Right renal cortex interstitium (tissue), 3 donors: ENCODE measurements around the gene ABHD8. TPM values are rescaled to one million over a fixed set of nuclear protein-coding genes. Genes with fewer than 3 reads are reported as not detected.

ENCODE experiments used
- DNase-seq, 3 donors: peaks; one replicate each; pipeline ENCODE4 v3.0.0-alpha.2; 2013; ENCODE audit warnings: low read depth in 3 of 3, low spot score in 2 of 3
- polyA plus RNA-seq, 3 donors: library from polyadenylated mRNA; unstranded; fragments of 120-200 nt; gene quantifications; one replicate each; pipeline ENCODE4 v1.2.1, GENCODE V29; 2013; ENCODE audit not compliant: insufficient read length in 3 of 3

The ABHD8 gene, protein sequence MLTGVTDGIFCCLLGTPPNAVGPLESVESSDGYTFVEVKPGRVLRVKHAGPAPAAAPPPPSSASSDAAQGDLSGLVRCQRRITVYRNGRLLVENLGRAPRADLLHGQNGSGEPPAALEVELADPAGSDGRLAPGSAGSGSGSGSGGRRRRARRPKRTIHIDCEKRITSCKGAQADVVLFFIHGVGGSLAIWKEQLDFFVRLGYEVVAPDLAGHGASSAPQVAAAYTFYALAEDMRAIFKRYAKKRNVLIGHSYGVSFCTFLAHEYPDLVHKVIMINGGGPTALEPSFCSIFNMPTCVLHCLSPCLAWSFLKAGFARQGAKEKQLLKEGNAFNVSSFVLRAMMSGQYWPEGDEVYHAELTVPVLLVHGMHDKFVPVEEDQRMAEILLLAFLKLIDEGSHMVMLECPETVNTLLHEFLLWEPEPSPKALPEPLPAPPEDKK
- 1 to 10 TPM; 6.6 to 8.5 (median 7.0) TPM for polyA plus RNA-seq

DNA sequence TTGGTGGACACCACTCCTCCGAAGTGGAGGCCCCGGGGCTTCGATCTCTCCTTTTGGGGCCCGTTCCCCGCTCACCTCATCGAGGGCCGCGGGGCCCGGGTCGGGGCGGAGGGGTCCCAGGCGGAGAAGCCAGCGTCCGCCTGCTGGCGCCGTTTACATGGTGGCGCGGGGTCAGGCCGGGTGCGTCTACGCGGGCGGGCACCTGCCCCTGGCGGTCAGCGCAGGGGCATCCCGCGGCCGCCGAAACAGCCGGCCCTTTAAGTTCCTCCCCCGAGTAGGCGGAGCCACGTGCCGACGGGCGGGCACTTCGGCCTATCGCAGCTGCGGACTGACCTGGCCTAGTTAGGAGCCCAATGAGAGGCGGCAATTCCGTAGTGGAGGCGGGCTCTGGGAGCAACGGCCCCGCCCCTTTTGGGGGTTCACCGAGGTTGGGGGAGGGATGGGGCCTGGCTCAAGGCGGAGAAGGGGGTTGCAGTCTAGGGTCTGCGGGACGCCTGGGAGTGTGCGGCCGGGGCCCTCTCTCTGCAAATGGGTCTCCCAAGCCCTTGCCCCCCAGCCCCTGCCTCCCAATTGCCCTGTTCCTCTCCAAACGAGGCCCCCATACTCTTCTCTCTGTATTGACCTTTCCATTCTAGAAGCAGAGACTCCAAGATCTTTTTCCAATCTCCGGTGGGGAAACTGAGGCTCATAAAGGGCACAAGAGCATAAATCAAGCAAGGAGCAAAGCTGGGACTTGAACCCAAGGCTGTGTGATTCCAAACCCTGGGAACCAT is at the start of gene ABHD8:
ABHD8 (minus strand) TSS at position 259 of the 773 bp plus-strand sequence. CDS start 1,809 bp downstream, outside the sequence.
- DNase-seq: peak; percentile 86 to 89 (median 87)

DNA sequence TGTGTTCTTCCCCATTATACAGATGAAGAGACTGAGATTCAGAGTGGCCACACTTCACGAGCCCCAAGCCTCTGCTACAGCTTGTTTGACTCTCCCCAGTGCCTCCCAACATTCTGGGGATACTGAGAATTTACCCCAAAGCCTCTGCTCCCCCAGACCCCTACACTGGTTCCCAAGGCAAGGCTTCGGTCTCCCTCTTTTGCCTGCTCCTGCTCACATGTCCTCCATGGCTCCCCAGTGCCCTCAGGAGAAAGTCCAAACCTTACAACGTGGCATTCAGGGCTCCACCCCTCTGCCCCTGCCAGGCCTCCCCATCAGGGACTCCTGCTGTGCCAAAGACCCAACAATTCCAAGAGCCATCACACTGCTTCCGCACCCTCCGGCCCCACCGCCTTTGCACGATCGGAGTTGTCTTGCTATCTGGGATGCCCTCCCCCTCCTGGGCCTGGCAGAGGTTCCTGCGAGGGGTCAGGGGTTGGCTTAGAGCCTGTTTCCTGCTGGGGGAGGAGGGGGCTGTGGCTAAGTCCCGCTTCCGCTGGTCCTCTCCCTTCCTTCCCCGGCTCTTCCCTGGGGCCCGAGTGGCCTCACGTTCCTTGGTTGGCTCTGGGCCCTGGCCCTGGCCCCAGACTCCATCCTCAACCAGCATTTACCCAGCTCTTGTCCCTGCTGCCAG is 49.5 kb upstream of the ABHD8 start:
- no peak for DNase-seq

DNA sequence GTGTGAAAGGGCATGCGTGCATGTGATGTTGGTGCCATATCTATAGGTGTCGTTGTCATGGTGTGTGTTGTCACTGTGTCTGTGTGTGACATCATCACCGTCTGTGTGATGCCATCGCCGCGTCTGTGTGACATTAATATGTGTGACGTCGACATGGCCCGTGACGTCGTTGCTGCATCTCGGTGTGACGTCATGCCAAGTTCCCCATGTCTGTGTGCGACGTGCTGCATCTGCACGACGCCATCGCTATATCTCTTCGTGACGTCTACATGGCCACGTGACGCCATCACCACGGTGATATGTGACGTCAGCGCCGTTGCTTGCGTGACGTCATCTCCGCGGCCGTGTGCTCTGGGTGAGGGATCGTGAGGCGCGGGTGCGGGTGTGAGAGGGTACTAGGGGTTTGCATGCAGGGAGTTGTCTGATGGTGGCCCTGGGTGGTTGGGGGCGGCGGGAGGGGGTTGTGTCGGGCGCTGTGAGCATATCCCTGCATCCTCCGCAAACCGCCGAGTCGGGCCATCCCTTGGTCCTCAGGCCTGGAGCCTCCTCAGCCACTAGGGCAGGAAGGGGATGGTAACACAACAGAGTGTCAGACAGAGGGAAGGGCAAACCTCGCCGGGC is 48.7 kb upstream of the ABHD8 start:
- DNase-seq: no peak

DNA sequence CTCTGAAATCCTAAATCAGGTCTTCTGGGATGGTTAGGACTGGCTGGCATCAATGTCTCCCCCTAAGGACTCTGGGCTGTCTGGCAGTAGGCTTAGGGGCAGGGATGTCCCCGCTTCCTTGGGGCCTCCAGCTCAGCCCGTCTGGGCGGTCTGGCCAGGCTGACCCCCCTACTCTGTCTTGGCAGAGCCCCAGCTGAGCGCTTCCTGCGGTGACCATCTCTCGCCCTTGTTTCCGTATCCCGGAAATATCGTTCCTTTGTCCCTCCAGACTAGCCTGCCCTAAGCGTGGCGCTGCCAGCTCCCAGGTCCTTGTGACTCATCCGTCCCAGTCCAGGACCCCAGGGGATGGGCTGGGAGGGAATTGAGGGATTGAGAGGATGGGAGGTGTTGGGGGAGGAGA is 45.5 kb upstream of the ABHD8 start:
- peak in 1 of 3 donors; percentile 68 for DNase-seq

DNA sequence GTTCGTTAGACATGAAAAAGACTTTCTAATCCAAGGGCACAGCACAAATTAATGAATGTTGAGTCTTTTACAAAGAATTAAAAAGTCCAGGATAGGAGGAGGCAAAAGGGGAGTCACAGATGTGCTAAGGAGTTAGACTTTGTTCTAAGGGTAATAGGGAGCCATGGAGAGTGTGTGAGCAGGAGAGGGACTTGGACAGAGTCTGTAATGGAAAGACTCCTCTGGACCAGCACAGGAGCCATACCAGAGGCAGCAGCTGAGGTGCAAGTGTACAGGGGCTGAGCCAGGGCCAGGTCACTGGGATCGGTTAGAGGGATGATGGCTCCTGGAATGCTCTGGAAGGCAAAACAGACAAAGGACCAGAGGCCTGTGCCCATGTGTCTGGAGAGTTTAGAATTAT is 44.7 kb upstream of the ABHD8 start:
- DNase-seq: no peak

DNA sequence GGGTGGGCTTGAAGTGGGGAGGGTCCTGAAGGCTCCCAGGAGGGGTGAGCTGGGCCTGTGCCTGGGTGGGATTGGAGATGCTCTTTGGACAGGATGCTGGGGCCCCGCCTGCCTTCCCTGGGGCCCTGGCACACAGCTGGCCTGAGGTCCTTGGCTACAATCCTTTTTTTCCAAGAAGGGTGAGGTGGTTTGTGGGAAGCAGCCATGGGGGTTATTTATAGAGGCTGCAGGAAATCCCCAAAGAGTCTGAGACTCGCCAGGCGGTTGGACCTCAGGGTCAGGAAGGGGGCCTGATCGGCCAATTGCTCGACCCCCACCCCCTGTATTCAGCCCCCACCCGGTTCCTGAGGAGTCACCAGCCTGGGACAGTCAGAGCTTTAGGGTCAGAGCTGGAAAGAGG is 44.1 kb upstream of the ABHD8 start:
- no peak for DNase-seq

DNA sequence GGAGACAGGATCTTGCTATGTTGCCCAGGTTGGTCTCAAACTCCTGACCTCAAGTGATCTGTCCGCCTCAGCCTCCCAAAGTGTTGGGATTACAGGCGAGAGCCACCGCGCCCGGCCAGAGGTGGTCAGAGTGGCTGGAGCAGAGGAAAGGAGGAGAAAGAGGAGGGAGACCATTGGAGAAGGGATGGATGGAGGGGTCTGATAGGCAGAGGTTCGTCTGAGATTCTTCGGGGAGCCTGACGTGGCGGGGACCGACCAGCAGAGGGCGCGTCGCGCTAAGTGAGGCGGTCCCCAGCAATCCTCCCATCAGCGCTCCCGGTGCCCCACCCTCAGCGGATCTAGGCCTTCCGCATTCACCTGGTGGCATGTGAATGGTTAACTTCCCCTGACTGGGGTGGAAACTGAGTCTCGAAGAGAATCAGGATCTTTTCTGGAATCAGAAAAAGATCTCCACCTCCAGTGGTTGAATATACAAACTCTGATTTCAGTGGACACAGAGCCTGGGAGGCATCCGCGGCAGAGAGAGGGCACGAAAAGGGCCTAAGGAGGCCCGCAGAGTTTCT is 43.0 kb upstream of the ABHD8 start:
- DNase-seq: no peak

DNA sequence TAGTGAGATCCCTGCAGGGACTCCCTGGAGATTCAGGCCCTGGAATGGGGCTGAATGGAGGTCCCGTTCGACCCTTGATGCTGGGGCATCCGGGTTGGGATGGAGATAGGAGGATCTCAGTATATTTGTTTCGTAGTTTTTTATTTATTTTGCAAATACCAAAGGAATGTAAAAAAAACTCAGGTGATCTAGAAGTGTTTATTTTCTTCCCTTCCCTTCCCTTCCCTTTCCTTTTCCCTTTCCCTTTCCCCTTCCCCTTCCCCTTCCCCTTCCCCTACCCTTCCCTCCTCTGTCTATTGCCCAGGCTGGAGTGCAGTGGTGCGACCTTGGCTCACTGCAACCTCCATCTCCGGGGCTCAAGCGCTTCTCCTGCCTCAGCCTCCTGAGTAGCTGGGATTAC is 38.6 kb upstream of the ABHD8 start:
- DNase-seq: no peak

DNA sequence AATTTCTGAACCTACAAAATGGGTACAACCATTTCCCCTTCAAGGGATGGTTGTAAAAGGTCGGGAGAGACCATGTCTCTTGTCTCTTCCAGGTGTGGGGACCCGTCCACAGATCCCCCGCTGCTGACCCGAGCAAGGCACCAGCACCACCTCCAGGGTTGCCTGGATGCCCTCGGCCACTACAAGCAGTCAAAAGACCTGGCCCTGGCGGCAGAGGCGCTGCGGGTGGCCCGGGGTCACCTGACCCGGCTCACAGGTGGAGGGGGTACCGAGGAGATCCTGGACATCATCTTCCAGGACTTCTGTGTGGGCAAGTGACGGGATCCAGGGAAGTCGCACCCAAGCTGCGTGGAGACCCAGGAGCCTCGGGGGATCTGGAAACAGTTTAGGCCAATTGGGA is 38.2 kb upstream of the ABHD8 start:
- DNase-seq: no peak

DNA sequence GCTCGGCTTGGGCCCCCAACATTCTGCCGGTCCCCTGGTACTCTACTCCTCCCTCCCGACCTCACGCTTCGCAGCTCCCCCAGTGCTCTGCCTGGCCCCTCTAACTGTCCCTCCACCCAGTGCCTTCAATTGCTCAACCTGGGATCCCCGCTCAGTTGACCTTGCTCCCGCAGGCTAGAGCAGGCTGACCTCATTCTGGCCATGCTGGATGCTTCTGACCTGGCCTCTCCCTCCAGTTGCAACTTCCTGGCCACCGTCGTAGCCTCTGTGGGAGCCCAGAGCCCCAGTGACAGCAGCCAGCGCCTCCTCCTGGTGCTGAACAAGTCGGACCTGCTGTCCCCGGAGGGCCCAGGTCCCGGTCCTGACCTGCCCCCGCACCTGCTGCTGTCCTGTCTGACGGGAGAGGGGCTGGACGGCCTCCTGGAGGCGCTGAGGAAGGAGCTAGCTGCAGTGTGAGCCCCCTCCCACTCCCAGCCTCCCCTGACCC is 37.7 kb upstream of the ABHD8 start:
- DNase-seq: no peak

DNA sequence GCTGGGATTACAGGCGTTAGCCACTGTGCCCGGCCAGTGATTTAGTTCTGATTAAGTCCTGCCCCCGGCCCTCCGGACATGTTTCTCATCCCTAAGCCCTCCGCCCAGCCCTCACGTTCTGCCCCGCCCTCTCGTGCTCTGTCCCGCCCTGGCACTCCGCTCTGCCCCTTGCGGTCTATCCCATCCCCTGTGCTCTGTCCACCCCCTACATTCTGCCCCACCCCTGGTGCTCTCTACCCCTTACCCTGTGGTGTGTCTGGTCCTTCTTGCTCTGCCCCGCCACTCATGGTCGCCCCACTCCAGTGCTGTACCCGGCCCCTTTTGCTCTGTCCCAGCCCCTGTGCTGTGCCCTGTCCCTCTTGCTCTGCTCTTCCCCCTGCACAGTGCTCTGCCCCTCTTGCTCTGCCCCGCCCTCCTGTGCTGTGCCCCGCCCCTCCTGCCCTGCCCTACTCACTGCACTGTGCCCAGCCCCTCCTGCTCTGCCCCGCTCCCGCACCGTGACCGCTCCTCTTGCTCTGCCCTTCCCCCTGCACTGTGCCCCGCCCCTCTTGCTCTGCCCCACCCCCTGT is 37.2 kb upstream of the ABHD8 start:
- DNase-seq: no peak

DNA sequence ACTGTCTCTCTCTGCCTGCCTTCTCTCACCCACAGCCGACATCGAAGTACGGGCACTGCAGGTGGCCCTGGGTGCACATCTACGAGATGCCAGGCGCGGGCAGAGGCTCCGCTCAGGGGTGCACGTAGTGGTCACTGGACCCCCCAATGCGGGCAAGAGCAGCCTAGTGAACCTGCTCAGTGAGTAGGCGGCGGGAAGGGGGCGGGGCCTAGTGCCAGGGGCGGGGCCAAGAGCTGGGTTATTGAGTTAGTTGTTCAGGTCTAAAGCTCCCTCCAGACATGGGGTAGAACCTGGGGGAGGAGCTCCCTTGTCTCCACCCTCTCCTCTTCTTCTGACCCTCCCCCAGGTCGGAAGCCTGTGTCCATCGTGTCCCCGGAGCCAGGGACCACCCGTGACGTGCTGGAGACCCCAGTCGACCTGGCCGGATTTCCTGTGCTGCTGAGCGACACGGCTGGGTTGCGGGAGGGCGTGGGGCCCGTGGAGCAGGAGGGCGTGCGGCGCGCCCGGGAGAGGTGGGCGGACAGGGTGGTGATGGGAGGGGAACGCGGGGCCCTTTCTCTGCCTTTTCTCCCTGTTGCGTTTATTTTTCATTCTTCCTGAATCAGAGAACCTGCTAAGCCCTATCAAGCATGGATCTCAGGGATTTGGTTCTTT is 36.0 kb upstream of the ABHD8 start:
- DNase-seq: no peak

DNA sequence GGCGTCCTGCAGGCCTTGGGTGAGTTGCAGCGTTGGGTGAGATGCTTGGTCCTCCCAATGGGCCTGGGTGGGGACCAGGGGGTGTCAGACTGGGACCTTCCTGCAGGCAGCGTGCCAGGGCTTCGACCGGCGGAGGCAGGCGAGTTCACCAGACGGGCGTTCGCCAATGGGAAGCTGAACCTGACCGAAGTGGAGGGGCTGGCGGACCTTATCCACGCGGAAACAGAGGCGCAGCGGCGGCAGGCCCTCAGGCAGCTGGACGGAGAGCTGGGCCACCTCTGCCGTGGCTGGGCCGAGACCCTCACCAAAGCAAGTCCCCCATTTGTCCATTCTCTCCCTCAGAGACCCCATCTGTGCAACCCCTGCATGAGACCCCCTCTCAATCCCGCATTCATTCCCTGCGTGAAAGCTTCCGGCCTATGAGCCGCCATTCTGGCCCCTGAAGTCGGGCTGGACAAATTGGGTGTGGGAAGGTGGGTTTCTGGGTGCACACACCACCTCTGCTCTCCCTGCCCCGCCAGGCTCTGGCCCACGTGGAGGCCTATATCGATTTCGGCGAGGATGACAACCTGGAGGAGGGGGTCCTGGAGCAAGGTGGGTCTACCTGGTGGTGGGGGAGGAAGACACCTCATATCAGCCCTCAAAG is 35.3 kb upstream of the ABHD8 start:
- DNase-seq: no peak

DNA sequence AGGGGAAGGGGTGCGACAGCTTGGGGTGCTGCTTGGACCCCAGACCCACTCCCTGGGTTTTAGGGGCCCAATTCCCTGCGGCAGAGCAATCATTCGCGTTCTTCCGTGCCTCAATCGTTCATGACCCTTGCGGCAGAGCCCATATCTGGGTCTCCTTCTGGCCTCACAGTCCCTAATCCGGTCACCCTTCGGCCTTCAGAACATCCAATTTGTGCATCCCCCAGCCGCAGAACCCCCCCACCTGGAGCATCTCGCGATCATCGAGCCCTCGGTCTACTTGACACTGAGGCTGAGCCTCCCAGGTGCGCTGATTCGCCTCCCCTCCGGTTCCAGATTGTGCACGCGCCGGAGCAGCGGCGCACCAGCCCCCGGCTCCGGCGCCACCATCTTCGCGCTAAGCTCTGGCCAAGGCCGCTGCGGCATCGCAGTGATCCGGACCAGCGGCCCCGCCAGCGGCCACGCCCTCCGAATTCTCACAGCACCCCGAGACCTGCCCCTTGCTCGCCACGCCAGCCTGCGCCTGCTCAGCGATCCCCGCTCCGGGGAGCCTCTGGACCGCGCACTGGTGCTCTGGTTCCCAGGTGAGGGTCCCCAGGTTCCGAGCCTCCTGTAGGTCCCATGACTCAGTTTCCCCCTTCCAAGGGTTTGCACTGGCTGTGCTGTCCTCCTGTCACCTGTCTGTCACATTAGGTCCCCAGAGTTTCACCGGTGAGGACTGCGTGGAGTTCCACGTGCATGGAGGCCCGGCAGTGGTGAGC is 34.6 kb upstream of the ABHD8 start:
- DNase-seq: no peak

DNA sequence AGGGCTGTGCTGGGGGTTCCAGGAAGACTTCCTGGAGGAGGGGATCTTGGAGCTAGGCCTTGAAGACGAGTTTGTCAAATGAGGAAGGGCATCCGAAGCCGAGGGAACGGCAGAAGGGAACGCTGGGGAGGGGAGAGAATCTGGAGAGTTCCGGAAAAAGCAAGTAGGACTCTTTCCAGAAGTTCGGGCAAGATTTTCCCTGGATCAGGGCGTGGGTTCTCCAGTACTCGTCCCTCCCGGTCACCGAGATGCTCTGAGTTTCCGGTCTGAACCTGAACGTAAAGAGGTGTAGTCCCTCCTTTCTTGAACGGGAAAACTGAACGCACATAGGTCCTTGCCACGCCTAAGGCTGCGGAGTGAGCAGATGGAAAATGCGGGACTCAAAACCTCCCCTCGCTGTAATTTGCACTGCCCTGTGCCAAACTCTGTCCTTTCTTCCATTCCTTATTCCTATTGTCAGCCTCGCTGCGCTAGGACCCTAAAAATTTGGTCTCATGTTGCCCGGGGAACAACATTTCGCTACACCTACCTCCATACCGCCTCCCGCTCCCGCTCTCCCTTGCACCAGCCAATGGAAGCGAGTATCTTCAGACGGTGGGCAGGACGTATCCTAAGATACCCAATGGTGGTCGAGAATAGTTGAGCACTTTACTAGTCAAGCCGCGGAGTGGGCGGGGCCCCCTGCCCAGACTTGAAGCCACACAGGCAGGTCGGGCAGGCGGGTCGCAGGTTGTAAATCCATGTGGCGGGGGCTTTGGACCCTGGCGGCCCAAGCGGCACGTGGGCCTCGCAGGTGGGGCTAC is 33.8 kb upstream of the ABHD8 start, which contains the start of gene GTPBP3:
GTPBP3 (plus strand) TSS at position 682 of the 803 bp plus-strand sequence; CDS start at position 741, 59 bp downstream.
- peak; percentile 91 to 98 (median 96) for DNase-seq

DNA sequence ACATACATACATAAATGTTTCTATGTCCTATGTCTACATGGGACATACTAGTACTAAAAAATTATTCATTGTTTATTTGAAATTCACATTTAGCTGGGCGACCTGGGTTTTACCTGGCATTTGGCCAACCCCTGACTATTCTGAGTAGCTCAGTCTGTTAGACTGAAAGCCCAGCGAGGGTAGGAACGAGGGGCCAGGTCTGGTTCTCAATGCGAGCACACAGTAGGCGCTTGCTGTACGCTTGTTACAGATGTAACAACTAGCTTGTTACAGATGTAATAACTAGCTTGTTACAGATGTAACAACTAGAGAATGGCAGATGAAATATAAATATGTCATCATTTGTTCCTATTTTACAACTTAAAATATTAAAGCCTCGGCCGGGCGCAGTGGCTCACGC is 32.4 kb upstream of the ABHD8 start:
- DNase-seq: no peak
